ENCODE measurements around the gene TBC1D3K.
A peak's percentile ranks its signal among the peaks of the same experiment; 100 is the strongest.
"Not testable (repeated sequence)": the region's sequence is repeated elsewhere in the genome, so short reads cannot be mapped to it uniquely, and the experiment has no call there.

Gene TBC1D3K

DNA sequence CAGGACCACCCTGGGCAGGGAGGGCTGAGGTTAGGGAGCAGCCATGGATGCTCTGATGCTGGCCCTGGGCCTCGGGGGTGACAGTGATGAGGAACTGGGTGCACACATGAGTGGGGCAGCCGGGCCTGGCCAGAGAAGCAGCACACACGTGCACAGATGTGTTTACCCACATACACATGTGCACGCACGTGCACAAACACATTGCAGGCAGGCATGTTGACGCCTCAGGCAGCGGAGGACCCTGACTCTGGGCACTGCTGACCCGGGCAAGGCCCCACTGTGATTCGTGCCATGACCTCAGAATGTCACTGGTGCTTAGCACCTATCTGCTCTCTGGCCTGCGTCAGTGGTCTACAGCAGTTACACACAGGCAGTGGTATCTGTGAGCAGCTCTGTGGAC, at the start of gene TBC1D3K:
TSS of gene TBC1D3K (plus strand) at position 301 of the 400 bp plus-strand sequence. CDS start 1,585 bp downstream, outside the sequence.
- not testable (repeated sequence) for DNase-seq (ENCODE audit: low read depth); H3K4me3 ChIP-seq (ENCODE audit: low read length)

DNA sequence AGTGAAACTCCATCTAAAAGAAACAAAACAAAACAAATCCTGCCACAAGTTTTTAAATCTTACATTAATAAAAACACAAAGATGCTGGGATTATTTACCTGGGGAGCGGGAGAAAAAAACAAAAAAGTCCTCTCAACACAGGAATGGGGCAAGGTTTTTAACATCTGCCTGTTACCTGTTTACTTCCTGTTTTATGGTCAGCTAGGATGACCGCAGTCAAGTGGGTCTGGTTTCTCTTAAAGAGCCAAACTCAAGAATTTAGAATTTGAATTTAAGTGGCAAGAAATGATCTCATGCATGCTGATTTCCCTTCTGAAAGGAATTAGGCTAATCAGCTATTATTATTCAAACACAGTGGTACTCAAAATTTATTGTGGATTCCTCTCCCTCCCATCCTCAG, 39.7 kb upstream of the TBC1D3K start:
- no peak for DNase-seq (ENCODE audit: low read depth)
- no peak for TF ChIP-seq CTCF (IDR thresholded peaks at IDR 0.05; ENCODE audit: insufficient read depth, low read depth, low read length, missing control alignments)

DNA sequence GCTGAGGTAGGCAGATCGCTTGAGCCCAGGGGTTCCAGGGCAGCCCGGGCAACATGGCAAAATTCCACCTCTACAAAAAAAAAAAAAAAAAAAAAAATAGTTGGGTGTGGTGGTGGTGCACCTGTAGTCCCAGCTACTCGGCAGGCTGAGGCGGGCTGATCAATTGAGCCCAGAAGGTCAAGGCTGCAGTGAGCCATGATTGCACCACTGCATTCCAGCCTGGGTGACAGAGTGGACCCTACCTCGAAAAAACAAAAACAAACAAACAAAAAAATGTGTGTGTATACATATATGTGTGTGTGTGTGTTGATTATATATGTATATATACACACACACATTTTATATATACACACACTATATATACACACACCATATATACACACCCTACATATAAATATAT, 39.1 kb upstream of the TBC1D3K start:
- TF ChIP-seq CTCF (IDR thresholded peaks at IDR 0.05; ENCODE audit: insufficient read depth, low read depth, low read length, missing control alignments), result no peak
- no peak overlapping the region for H3K4me3 ChIP-seq (ENCODE audit: low read length)
- no peak for DNase-seq (ENCODE audit: low read depth)

More for the DNA sequence above, 39.7 kb upstream of the TBC1D3K start:
- no peak overlapping the region for H3K4me3 ChIP-seq (ENCODE audit: low read length)

- DNase-seq (ENCODE audit: low read depth), result peak; percentile 77
- no peak for TF ChIP-seq CTCF (IDR thresholded peaks at IDR 0.05; ENCODE audit: insufficient read depth, low read depth, low read length, missing control alignments)
- no peak overlapping the region for H3K4me3 ChIP-seq (ENCODE audit: low read length)
Measured at GRCh38 chr17:37888881-37889280, 35.3 kb upstream of the TBC1D3K start.

DNA sequence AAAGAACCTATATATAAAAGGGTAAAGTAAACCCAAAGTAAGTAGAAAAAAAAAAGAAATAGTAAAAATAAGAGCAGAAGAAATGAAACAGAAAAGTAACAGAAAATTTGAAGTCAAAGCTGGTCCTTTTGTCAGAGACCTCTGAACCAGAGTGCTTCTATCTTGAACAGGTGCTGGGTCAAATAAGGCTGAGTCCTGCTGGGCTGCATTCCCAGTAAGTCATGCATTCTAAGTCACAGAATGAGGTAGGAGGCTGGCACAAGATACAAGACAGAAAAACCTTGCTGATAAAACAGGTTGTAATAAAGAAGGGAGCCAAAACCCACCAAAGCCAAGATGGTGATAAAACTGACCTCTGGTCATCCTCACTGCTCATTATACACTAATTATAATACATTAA, 27.3 kb upstream of the TBC1D3K start:
- not testable (repeated sequence) for H3K4me3 ChIP-seq (ENCODE audit: low read length); DNase-seq (ENCODE audit: low read depth)
